Measurements from ENCODE around the gene SHOC2.

DNA sequence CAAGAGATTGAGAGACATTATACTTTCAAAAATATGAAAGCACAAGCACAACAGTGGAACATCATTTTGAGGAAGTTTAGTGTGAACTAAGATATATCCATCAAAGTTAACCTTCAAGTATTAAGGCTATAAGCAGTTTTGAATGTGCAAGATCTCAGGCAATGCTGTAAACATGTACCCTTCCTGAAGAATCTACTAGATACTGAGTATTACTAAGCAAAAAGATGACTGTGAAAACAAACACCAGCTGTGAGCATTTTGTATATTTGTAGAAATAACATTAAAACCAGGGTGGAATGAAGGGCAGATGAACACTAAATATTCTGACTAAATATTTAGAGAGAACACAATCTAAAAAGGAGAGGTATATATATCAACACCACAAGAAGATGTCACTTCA lies 116.1 kb downstream of the SHOC2 start:
- TF ChIP-seq, protein P1, sequence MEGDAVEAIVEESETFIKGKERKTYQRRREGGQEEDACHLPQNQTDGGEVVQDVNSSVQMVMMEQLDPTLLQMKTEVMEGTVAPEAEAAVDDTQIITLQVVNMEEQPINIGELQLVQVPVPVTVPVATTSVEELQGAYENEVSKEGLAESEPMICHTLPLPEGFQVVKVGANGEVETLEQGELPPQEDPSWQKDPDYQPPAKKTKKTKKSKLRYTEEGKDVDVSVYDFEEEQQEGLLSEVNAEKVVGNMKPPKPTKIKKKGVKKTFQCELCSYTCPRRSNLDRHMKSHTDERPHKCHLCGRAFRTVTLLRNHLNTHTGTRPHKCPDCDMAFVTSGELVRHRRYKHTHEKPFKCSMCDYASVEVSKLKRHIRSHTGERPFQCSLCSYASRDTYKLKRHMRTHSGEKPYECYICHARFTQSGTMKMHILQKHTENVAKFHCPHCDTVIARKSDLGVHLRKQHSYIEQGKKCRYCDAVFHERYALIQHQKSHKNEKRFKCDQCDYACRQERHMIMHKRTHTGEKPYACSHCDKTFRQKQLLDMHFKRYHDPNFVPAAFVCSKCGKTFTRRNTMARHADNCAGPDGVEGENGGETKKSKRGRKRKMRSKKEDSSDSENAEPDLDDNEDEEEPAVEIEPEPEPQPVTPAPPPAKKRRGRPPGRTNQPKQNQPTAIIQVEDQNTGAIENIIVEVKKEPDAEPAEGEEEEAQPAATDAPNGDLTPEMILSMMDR (conservative IDR thresholded peaks at IDR 0.05 in 1 of 2, IDR thresholded peaks at IDR 0.05 in 1 of 2; ENCODE audit: low read depth in 1 of 2, low read length in 2 of 2), result no peak
- TF ChIP-seq EZH2 (IDR thresholded peaks at IDR 0.05; ENCODE audit: low read length, missing control alignments), result no peak
